Panc1 (cell line): ENCODE measurements around the gene VWA2.

Experiments
- CTCF ChIP-seq: fragments of 450-650 bp; IDR thresholded peaks from 2 replicates; pipeline ENCODE4 v1.5.1; 2017; ENCODE audit warnings: mild to moderate bottlenecking
- REST ChIP-seq, 2 experiments: IDR thresholded peaks; 2 replicates each; pipeline ENCODE4 v1.6.1; 2011 to 2012; ENCODE audit warnings: low read depth in 2 of 2, control low read depth in 1 of 2, low read length in 1 of 2, mild to moderate bottlenecking in 1 of 2, moderate library complexity in 1 of 2; ENCODE audit not compliant: insufficient read depth in 1 of 2
- SIN3A ChIP-seq: IDR thresholded peaks from 2 replicates; pipeline ENCODE4 v1.6.1; 2012; ENCODE audit warnings: low read depth, mild to moderate bottlenecking, low read length, moderate library complexity, borderline replicate concordance; ENCODE audit not compliant: insufficient read depth

GRCh38 chr10:114285961-114286441 is 46.9 kb downstream of the VWA2 start:
- TF ChIP-seq CTCF (no peak), SIN3A (no peak), REST (IDR thresholded peaks at IDR 0.05; ENCODE audit: insufficient read depth in 1 of 2, low read depth in 2 of 2, low read length in 1 of 2) (no peak)
